HepG2 (cell line): Measurements from ENCODE around the gene LBX2. TPM values are rescaled to one million over a fixed set of nuclear protein-coding genes. Genes with fewer than 3 reads are reported as not detected.

Source experiments
- ARNT ChIP-seq: fragments of 450-650 bp; IDR thresholded peaks from 2 replicates; pipeline ENCODE4 v1.6.1; 2017
- BRD4 ChIP-seq: sonication (generic); formaldehyde crosslinking; IDR thresholded peaks from 2 replicates; pipeline ENCODE4 v1.4.0; 2020; ENCODE audit warnings: missing genetic modification reagents
- GLI4 ChIP-seq: sonication (generic); formaldehyde crosslinking; IDR thresholded peaks from 2 replicates; pipeline ENCODE4 v1.5.1; 2020; ENCODE audit warnings: missing genetic modification reagents, mild to moderate bottlenecking, moderate library complexity, borderline replicate concordance
- HIVEP1 ChIP-seq: sonication (generic); formaldehyde crosslinking; IDR thresholded peaks from 2 replicates; pipeline ENCODE4 v1.4.0; 2020; ENCODE audit warnings: mild to moderate bottlenecking, missing genetic modification reagents
- MBNL3 ChIP-seq: fragments of 250-450 bp; sonication (Bioruptor Pico); conservative IDR thresholded peaks from 2 replicates; pipeline ENCODE4 v1.8.0; 2022; ENCODE audit warnings: mild to moderate bottlenecking, inconsistent platforms
- POLR2AphosphoS5 ChIP-seq: IDR thresholded peaks from 2 replicates; pipeline ENCODE4 v1.6.1; 2012; ENCODE audit warnings: low read depth, low read length
- RNF219 ChIP-seq: sonication (generic); formaldehyde crosslinking; IDR thresholded peaks from 2 replicates; pipeline ENCODE4 v1.5.0; 2020; ENCODE audit warnings: mild to moderate bottlenecking, missing genetic modification reagents
- SP2 ChIP-seq: sonication (generic); formaldehyde crosslinking; IDR thresholded peaks from 2 replicates; pipeline ENCODE4 v1.5.1; 2020; ENCODE audit warnings: mild to moderate bottlenecking, missing genetic modification reagents
- TAF1 ChIP-seq: sonication (generic); formaldehyde crosslinking; IDR thresholded peaks from 2 replicates; pipeline ENCODE4 v1.4.0; 2020; ENCODE audit warnings: missing genetic modification reagents
- ZBTB7B ChIP-seq: sonication (generic); formaldehyde crosslinking; IDR thresholded peaks from 2 replicates; pipeline ENCODE4 v1.4.0; 2020; ENCODE audit warnings: missing genetic modification reagents
- ZNF674 ChIP-seq: sonication (generic); formaldehyde crosslinking; IDR thresholded peaks from 2 replicates; pipeline ENCODE4 v1.5.0; 2020; ENCODE audit warnings: low read depth, mild to moderate bottlenecking, missing genetic modification reagents
- ZNF781 ChIP-seq: sonication (generic); formaldehyde crosslinking; IDR thresholded peaks from 2 replicates; pipeline ENCODE4 v1.5.1; 2020; ENCODE audit warnings: borderline replicate concordance, mild to moderate bottlenecking, missing genetic modification reagents; ENCODE audit errors: not compliant biosample characterization
- polyA plus RNA-seq, 8 experiments: library from polyadenylated mRNA; depleted of rRNA in 3 of 8; stranded (reverse) in 7 of 8; unstranded in 1 of 8; fragments of >200 nt; fragmentation: Illumina TruSeq in 4 of 8; extraction: Trizol in 4 of 8; gene quantifications; 2 replicates each; pipeline versions ENCODE4 v1.2.1 to v1.2.3, GENCODE V29; 2011 to 2016; ENCODE audit warnings: low read depth in 4 of 8, missing spikeins in 1 of 8, mixed read lengths in 1 of 8; ENCODE audit not compliant: insufficient read depth in 1 of 8
- total RNA-seq, 5 experiments: library from RNA; depleted of rRNA; stranded (reverse); fragments of >200 nt; fragmentation: Illumina TruSeq; extraction: Trizol; gene quantifications; 2 replicates each; pipeline ENCODE4 v1.2.3, GENCODE V29; 2016; ENCODE audit warnings: low read depth in 1 of 5

The LBX2 gene
- total and polyA plus RNA-seq, 2 of the 13 experiments (the other 11 are each of a cell fraction or from before 2014, with no cell fraction given) = 6.4 to 8.1 TPM

GRCh38 chr2:74525717-74526648 lies 26.6 kb upstream of the LBX2 start, which contains the start of gene DQX1 (continued):
- TF ChIP-seq POLR2AphosphoS5 (peak; percentile 98), ZNF781 (CRISPR knock-in tag) (peak; percentile 65), TAF1 (CRISPR knock-in tag) (peak; percentile 78), RNF219 (CRISPR knock-in tag) (no peak), SP2 (CRISPR knock-in tag) (no peak), HIVEP1 (no peak), BRD4 (CRISPR knock-in tag) (0 out of 2 replicates have a peak, but pooled peaks have one; percentile 41), ZNF674 (CRISPR knock-in tag) (no peak), ZBTB7B (CRISPR knock-in tag) (peak; percentile 64; the same call in 1 of the 2 replicates), ARNT (no peak), GLI4 (CRISPR knock-in tag) (0 out of 2 replicates have a peak, but pooled peaks have one; percentile 71), MBNL3 (CRISPR knock-in tag) (no peak)
